Activated CD8-positive, alpha-beta T cell treated with anti-CD3 and anti-CD28 coated beads, Interleukin-2, amount 10 ng/mL, durations not matched to agents 7 days and 5 days (primary cell): ENCODE measurements around the gene BCAS4. TPM values are rescaled to one million over a fixed set of nuclear protein-coding genes. Genes with fewer than 3 reads are reported as not detected.
"Not testable (repeated sequence)": the region's sequence is repeated elsewhere in the genome, so short reads cannot be mapped to it uniquely, and the experiment has no call there.

Experiments
- ATAC-seq: fragments of 150-1000 bp; cut with Tn5 transposase; one replicate; pipeline ENCODE4 v1.10.0; 2021; ENCODE audit warnings: moderate library complexity
- CTCF ChIA-PET: fragments of 350-600 bp; sonication (Branson Sonifier 250); formaldehyde crosslinking; loops from one replicate; lab custom pipeline; 2021; ENCODE audit warnings: antibody characterized with exemption; lab: Charles Lee
- POLR2A ChIA-PET: fragments of 350-600 bp; sonication (Branson Sonifier 250); formaldehyde crosslinking; loops from one replicate; lab custom pipeline; 2021; ENCODE audit warnings: antibody characterized with exemption; lab: Charles Lee
- DNase-seq: peaks from one replicate; pipeline ENCODE4 v3.0.0-alpha.2; 2020
- H3K27ac Mint-ChIP-seq: one replicate; pipeline ENCODE4 v1.8.0; 2021; ENCODE audit warnings: mild to moderate bottlenecking, mixed read lengths
- H3K27me3 Mint-ChIP-seq: one replicate; pipeline ENCODE4 v1.8.0; 2021; ENCODE audit warnings: low read depth, mixed read lengths
- H3K36me3 Mint-ChIP-seq: one replicate; pipeline ENCODE4 v1.8.0; 2021; ENCODE audit warnings: low read depth, mixed read lengths
- H3K4me1 Mint-ChIP-seq: one replicate; pipeline ENCODE4 v1.8.0; 2021; ENCODE audit warnings: low read depth, mixed read lengths
- H3K4me3 Mint-ChIP-seq: one replicate; pipeline ENCODE4 v1.8.0; 2021; ENCODE audit warnings: mild to moderate bottlenecking, mixed read lengths
- H3K9me3 Mint-ChIP-seq: one replicate; pipeline ENCODE4 v1.8.0; 2022; ENCODE audit warnings: mixed read lengths; ENCODE audit not compliant: insufficient read depth
- total RNA-seq, 2 experiments: library from RNA; stranded (reverse); gene quantifications; one replicate each; pipeline ENCODE4 v1.2.3, GENCODE V29; 2021

BCAS4 gene
- total RNA-seq, 2 experiments from 2014 or later: 29.3 to 32.6 TPM

DNA sequence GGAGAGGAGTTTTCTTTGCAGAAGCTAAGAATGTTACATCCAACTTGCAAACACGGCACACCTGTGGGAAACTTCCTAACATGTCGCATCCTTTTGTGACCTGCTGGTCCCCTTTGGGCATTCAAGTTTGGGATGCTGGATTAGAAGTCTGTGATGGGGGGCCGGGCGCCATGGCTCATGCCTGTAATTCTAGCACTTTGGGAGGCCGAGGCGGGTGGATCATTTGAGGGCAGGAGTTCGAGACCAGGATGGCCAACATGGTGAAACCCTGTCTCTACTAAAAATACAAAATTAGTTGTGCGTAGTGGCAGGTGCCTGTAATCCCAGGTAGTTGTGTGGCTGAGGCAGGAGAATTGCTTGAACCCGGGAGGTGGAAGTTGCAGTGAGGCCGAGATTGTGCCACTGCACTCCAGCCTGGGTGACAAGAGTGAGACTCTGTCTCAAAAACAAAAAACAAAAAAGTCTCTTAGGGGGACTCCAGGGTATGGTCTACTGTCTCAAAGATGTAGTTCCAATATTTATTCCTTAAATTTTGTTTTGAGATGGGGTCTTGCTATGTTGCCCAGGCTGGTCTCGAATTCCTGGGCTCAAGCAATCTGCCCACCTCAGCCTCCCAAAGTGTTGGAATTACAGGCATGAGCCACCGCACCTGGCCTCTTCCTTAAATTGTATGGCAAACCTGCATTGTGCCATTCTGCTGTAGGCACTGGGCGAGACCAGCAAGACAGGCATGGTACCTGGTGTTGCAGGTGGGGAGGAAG is 6.3 kb downstream of the BCAS4 start:
- POLR2A ChIA-PET, H3K36me3 Mint-ChIP-seq, H3K9me3 Mint-ChIP-seq, H3K27me3 Mint-ChIP-seq, DNase-seq, H3K27ac Mint-ChIP-seq, ATAC-seq, H3K4me3 Mint-ChIP-seq: not testable (repeated sequence)
- CTCF ChIA-PET: interaction anchor here (1.2 to 3.3 kb wide), 2 partner anchors 7 to 11 kb away, joined by 5 to 37 read pairs; partner anchors contain the start of gene BCAS4
- H3K4me1 Mint-ChIP-seq: peaks cover 33% of the 10 kb centered on the region

DNA sequence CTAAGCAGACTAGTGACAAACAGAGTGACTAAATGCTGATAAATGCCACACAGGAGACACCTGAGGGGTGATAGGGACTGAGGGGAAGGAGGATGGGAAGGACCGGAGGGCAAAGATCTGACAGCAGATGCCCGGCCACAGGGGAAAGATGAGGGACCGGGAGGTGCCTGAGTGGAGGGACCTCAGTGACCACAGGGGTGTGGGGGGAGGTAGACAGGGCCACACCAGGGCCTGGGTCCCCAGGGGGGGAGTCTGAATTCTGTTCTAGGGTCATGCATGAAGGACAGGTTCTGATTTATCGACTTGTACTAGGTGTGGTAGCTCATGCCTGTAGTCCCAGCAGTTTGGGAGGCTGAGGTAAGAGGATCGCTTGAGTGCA is 6.9 kb downstream of the BCAS4 start:
- Mint-ChIP-seq H3K27me3 (no peaks in the 10 kb centered on the region), H3K36me3 (peaks cover 7% of the 10 kb centered on the region), H3K4me3 (no peak overlapping the region), H3K4me1 (peaks cover 36% of the 10 kb centered on the region), H3K27ac (peak overlapping the region; percentile 60), H3K9me3 (no peaks in the 10 kb centered on the region)
- POLR2A ChIA-PET: interaction anchor here (0.7 kb wide), 1 partner anchor 127 kb away, joined by 4 read pairs; no protein-coding TSS in a partner anchor
- CTCF ChIA-PET: interaction anchor here (2.5 to 3.3 kb wide), 2 partner anchors 8 to 11 kb away, joined by 8 to 37 read pairs; partner anchors contain the start of gene BCAS4
- ATAC-seq: no peak
- no peak for DNase-seq

DNA sequence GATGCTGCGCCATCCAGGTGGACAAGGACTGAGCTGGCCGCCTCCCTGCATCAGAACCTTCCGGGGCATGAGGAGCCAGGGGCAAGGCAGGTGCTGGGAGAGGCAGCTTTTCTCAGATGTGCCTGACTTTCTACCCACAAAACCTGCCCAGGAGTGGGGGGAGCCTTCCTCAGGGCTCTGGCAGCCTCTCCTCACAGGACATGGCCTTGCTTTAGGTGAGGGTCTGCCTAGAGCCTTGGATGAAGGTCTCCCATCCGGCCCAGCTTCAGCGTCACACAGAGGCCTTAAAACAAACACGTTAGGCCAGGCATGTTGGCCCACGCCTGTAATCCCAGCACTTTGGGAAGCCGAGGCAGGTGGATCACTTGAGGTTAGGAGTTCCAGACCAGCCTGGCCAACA is 7.4 kb downstream of the BCAS4 start:
- peaks cover 33% of the 10 kb centered on the region for H3K4me1 Mint-ChIP-seq
- H3K27ac Mint-ChIP-seq: no peak overlapping the region
- POLR2A ChIA-PET: interaction anchor here (0.7 kb wide), 1 partner anchor 127 kb away, joined by 4 read pairs; no protein-coding TSS in a partner anchor
- H3K4me3 Mint-ChIP-seq: no peak overlapping the region
- no peaks in the 10 kb centered on the region for H3K27me3 Mint-ChIP-seq
- H3K9me3 Mint-ChIP-seq: no peaks in the 10 kb centered on the region
- no peak for DNase-seq
- ATAC-seq: no peak
- H3K36me3 Mint-ChIP-seq: peaks cover 4% of the 10 kb centered on the region
- CTCF ChIA-PET: interaction anchor here (1.0 to 3.3 kb wide), 3 partner anchors 8 to 15 kb away, joined by 3 to 37 read pairs (median 8); partner anchors contain the start of gene BCAS4

DNA sequence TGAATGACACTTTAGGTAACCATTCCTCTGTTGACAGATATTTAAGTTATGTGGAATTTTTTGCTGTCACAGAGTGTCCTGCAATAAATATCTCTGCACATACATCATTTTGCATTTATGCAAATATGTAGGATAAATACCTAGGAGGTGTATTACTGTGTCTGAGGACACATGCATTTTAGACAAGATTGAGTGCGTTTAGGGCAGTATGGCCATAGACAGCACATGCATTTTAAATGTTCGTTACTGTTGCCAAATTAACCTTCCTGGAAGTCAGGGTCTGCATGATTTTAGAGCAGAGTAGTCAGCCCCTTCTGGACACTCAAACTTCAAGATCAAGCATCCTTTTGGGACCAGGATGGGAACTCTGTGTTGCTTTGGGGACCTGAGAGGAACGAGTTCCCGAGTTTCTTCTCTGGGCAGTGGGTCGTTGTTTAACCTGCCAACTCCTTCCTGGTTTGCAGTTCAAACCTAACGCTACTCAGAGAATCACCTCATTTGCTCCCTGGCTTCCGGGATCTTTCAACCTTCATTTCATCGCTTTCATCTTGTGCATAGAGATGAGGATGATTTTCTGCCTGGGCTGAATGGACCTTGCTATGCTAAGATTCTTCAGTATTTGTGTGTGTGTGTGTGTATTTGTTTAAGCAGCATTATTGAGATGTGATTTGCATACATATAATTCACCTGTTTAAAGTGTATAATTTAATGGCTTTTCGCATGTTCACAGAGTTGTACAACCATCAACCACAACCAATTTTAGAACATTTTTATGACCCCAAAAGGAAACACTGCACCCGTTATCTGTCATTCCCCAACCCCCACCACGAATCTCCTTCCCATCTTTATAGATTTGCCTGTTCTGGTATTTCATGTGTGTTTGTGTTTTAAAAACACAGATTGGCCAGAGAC is 9.8 kb downstream of the BCAS4 start:
- ChIA-PET CTCF (interaction anchor here (0.7 to 3.3 kb wide), 7 partner anchors 10 to 125 kb away, joined by 3 to 37 read pairs (median 5); partner anchors contain the start of gene BCAS4), POLR2A (interaction anchor here (0.9 to 1.3 kb wide), 4 partner anchors 10 to 127 kb away, joined by 3 to 4 read pairs (median 4); partner anchors contain the start of genes ADNP and BCAS4)
- peak overlapping the region; percentile 91 for H3K27ac Mint-ChIP-seq
- H3K27me3 Mint-ChIP-seq: no peaks in the 10 kb centered on the region
- H3K9me3 Mint-ChIP-seq: no peaks in the 10 kb centered on the region
- DNase-seq: peak; percentile 69
- peak overlapping the region; percentile 61 for H3K4me3 Mint-ChIP-seq
- H3K36me3 Mint-ChIP-seq: peaks cover 13% of the 10 kb centered on the region
- ATAC-seq: peak; percentile 90
- H3K4me1 Mint-ChIP-seq: peaks cover 45% of the 10 kb centered on the region

DNA sequence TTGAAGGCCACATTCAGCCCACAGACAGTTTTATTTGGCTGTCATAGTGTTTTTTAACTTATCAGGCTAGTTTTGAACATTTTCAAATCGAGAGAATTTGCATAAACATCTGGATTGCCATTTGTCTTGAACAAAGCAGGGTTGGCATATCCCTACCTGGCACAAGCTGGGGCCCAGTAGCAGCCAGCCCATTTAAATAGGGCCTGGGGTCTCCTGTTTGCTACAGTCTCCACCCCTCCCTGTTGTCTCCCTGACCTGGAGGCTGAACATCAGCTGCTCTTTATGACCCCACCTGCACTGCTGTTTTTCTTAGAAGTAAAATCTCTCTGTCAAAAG is 10.5 kb downstream of the BCAS4 start:
- no peak for DNase-seq
- ChIA-PET CTCF (interaction anchor here (1.1 to 1.7 kb wide), 4 partner anchors 10 to 124 kb away, joined by 3 to 15 read pairs (median 4); partner anchors contain the start of gene BCAS4), POLR2A (interaction anchor here (0.8 to 1.3 kb wide), 5 partner anchors 11 to 126 kb away, joined by 3 to 5 read pairs (median 3); partner anchors contain the start of genes ADNP and BCAS4)
- Mint-ChIP-seq H3K4me3 (peak overlapping the region; percentile 61), H3K4me1 (peaks cover 49% of the 10 kb centered on the region), H3K27ac (peak overlapping the region; percentile 91), H3K9me3 (no peaks in the 10 kb centered on the region), H3K27me3 (no peaks in the 10 kb centered on the region), H3K36me3 (peaks cover 13% of the 10 kb centered on the region)
- no peak for ATAC-seq

DNA sequence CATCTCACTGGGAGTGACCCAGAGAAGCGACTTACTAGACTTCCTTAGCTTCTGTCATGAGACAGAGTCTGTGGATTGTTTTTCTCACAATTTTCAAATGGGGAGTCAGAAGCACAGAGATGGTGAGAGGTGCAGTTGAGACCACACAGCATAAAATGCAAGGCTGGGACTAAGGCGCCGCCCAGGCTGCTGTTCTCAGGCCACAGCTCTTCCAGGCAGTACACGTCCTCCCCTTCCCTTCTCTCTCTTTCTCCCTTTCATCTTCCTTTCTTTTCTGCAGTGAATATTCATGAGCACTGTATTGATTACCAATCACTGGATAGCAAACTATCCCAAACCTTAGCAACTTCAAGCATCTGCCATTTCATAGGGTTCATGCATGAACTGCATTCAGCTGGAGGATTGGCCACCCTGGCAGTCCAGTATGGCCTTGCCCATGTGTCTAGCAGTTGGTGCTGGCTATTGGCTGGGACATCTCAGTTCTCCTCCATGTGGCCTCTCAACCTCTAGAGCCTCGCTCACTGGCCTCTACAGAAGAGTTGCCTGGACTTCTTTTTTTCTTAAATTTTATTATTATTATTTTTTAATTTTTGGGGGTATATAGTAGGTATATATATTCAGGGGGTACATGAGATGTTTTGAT is 11.4 kb downstream of the BCAS4 start:
- H3K9me3 Mint-ChIP-seq: no peaks in the 10 kb centered on the region
- ChIA-PET POLR2A (interaction anchor here (0.8 to 1.3 kb wide), 4 partner anchors 12 to 125 kb away, joined by 3 to 5 read pairs (median 4); partner anchors contain the start of gene ADNP), CTCF (interaction anchor here (1.1 to 1.7 kb wide), 5 partner anchors 9 to 123 kb away, joined by 3 to 15 read pairs (median 4); partner anchors contain the start of gene BCAS4)
- H3K4me1 Mint-ChIP-seq: peaks cover 54% of the 10 kb centered on the region
- peaks cover 17% of the 10 kb centered on the region for H3K36me3 Mint-ChIP-seq
- peak overlapping the region; percentile 91 for H3K27ac Mint-ChIP-seq
- H3K27me3 Mint-ChIP-seq: no peaks in the 10 kb centered on the region
- no peak for ATAC-seq
- H3K4me3 Mint-ChIP-seq: no peak overlapping the region
- no peak for DNase-seq

DNA sequence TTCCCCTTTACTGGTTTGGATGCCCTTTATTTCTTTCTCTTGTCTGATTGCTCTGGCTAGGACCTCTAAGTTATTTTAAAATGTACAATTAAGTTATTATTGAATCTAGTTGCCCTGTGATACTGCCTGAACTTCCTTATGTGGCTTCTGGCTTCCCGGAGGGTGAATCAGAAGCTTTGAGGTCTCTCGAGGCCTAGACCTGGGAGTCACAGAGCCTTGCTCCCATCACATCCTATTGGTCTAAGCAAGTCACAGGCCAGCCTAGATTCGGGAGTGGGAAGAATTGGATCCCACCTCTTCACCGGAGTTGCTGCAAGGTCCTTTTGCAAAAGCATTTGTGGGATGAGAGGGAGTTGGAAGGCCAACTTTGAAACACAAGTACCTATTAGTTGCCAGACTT is 15.2 kb downstream of the BCAS4 start:
- H3K36me3 Mint-ChIP-seq: peaks cover 21% of the 10 kb centered on the region
- ATAC-seq: no peak
- POLR2A ChIA-PET: no interaction called here
- no peak overlapping the region for H3K4me3 Mint-ChIP-seq
- H3K9me3 Mint-ChIP-seq: no peaks in the 10 kb centered on the region
- DNase-seq: no peak
- no peak overlapping the region for H3K27ac Mint-ChIP-seq
- H3K4me1 Mint-ChIP-seq: peaks cover 55% of the 10 kb centered on the region
- H3K27me3 Mint-ChIP-seq: no peaks in the 10 kb centered on the region
- CTCF ChIA-PET: interaction anchor here (1.5 kb wide), 1 partner anchor 16 kb away, joined by 7 read pairs; no protein-coding TSS in a partner anchor

DNA sequence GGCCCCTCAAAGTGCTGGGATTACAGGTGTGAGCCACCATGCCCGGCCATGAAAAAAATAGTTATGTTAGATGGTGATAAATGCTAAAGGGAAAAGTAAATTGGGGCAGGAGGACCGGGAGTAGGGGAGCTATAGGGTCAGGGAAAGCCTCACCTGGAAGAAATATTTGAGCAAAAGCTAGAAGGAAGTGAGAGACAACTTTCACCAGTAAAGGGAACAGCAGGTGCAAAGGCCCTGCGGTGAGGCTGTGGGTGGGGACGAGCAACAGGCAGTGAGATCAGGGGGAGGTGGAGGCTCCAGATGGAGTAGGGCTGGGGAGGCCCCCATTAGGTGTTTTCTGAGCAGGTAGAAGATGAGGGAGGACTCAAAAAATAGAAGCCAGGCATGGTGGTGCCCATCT is 16.0 kb downstream of the BCAS4 start:
- Mint-ChIP-seq H3K4me1 (peaks cover 55% of the 10 kb centered on the region), H3K27ac (no peak overlapping the region), H3K27me3 (no peaks in the 10 kb centered on the region), H3K36me3 (peaks cover 24% of the 10 kb centered on the region), H3K4me3 (no peak overlapping the region), H3K9me3 (no peaks in the 10 kb centered on the region)
- DNase-seq: no peak
- ATAC-seq: no peak
- POLR2A ChIA-PET: interaction anchor here (1.1 kb wide), 1 partner anchor 16 kb away, joined by 4 read pairs; the partner anchor contains the start of gene BCAS4
- CTCF ChIA-PET: no interaction called here

DNA sequence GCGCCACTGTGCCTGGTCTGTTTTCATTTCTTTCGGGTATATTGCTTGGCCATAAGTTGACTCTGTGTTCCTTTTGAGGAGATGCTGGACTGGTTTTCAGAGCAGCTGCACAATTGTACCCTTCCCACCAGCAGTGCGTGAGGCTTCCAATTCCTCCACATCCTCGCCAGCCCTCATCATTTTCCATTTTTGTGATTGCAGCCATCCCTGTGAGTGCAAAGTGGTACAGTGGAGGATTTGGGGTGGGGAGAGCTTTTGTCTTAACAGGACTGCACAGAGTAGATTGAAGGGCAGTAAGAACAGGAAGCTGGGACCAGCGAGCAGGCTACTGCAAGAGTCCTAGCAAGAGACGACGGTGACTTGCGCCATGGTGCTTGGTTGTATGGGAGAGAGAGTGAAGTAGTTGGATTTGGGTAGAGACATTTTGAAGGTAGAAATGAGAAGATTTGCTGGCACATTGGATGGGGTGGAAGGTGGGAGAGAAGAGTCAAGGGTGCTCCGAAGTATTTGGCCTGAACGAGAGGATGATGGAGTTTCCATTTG is 18.3 kb downstream of the BCAS4 start:
- CTCF ChIA-PET: interaction anchor here (5.3 to 7.0 kb wide), 2 partner anchors 19 to 116 kb away, joined by 44 to 90 read pairs; partner anchors contain the start of genes ADNP and BCAS4
- no peak for ATAC-seq
- Mint-ChIP-seq H3K27ac (peak overlapping the region; percentile 1), H3K9me3 (no peaks in the 10 kb centered on the region), H3K4me1 (peaks cover 64% of the 10 kb centered on the region), H3K36me3 (peaks cover 28% of the 10 kb centered on the region), H3K4me3 (no peak overlapping the region), H3K27me3 (no peaks in the 10 kb centered on the region)
- no peak for DNase-seq
- POLR2A ChIA-PET: interaction anchor here (0.5 kb wide), 1 partner anchor 1735 kb away, joined by 3 read pairs; no protein-coding TSS in a partner anchor

DNA sequence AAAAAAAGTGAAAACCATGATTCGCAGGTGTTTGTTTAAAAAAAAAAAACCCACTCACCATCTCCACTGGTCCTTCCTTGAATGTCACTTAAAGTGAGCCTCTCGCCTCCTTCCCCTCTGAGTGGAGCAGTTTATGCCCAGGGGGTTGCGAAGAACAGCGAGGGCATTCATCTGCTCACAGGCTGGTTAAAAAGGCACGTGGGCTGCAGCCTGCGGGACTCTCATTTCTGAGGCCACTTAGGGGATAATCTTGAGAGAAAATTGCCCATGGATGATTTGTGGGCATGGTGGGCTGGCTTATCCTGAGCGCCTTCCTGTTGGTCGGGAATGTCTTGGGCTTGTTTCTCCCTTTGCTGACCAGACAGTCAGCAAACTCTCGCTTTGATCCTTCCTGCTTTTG is 18.9 kb downstream of the BCAS4 start:
- POLR2A ChIA-PET: interaction anchor here (0.6 to 1.7 kb wide), 4 partner anchors 13 to 619 kb away, joined by 3 to 6 read pairs (median 4); partner anchors contain the start of genes ADNP, DPM1 and MOCS3
- peaks cover 29% of the 10 kb centered on the region for H3K36me3 Mint-ChIP-seq
- H3K4me1 Mint-ChIP-seq: peaks cover 66% of the 10 kb centered on the region
- CTCF ChIA-PET: interaction anchor here (0.8 to 7.0 kb wide), 3 partner anchors 10 to 115 kb away, joined by 3 to 90 read pairs (median 44); partner anchors contain the start of genes ADNP and BCAS4
- no peak for ATAC-seq
- no peak for DNase-seq
- H3K27ac Mint-ChIP-seq: no peak overlapping the region
- no peaks in the 10 kb centered on the region for H3K9me3 Mint-ChIP-seq
- H3K27me3 Mint-ChIP-seq: no peaks in the 10 kb centered on the region
- H3K4me3 Mint-ChIP-seq: no peak overlapping the region
